Frontal cortex (tissue), 4 donors: Measurements from ENCODE around the gene AKNA. TPM values are rescaled to one million over a fixed set of nuclear protein-coding genes. Genes with fewer than 3 reads are reported as not detected.

Experiments
- DNase-seq, 2 donors: peaks; one replicate each; pipeline ENCODE4 v3.0.0; 2012; ENCODE audit warnings: low spot score in 2 of 2
- FAIRE-seq: peaks from 2 replicates; lab custom pipeline; 2012; peaks lifted over from hg19 to GRCh38; lab: Jason Lieb, UNC
- total RNA-seq: library from RNA; depleted of rRNA; stranded (reverse); fragments of >200 nt; gene quantifications from one replicate; pipeline ENCODE4 v1.2.3, GENCODE V29; 2014
- donor health status: control.
- donor health status: control.
- donor health status: control.

AKNA gene
- total RNA-seq, 1 donor from 2014 or later, result 3.3 TPM

DNA sequence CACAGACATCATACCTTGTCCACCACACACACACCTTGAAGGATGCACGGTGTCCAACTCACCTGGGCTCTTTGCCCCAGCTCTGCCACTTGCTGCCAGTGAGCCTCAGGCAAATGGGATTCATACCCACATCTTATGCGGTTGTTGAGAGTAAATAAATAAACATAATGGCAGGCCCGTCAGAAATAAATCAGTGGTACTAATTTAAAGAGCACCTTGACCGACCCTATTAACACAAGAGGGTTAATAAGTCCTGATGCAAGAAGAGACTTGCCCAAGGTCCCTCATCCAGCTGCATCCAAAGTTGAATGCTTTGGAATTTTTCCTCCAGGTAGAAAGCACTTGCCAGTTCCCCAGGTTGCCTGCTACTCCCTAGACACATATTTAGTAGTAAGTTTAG, 11.6 kb upstream of the AKNA start:
- no peak for DNase-seq
- FAIRE-seq, result no peak

DNA sequence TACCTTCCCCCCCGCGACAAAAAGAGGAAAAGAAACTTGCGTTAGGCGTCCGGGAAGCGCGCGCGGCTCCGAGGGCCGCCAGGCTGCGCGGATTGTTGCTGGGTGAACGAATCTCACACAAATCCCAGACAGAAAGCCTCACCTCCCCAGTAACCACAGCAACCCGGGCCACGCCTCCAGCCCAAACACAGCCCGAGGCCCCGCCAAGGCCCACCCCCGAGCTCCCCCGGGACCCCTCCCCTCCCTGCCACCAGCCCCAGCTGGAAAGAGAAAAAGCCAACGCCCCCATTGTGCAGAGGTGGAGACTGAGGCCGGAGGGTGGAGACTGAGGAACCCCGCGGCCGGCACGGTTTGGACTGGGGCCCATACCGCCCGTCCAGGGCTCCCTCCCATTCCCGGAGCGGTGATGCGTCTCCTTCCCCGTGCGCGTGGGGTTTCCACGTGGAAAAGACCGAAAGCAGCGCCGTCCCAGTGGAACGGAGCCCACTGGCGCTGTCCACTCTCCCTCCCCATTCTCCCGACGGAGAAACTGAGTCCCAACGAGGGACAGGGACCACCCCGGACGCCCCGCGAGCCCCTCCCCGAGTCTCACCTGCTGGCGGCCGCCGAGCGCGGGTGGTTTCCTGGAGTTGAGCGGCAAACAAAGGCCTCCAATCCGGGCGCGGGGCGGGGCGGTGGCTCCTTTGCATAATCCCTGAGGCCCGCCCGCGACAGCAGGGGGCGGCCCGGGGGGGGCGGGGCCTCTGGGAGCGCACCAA, 10.2 kb upstream of the AKNA start:
- FAIRE-seq, result no peak
- DNase-seq, result peak; percentile 92 to 99

DNA sequence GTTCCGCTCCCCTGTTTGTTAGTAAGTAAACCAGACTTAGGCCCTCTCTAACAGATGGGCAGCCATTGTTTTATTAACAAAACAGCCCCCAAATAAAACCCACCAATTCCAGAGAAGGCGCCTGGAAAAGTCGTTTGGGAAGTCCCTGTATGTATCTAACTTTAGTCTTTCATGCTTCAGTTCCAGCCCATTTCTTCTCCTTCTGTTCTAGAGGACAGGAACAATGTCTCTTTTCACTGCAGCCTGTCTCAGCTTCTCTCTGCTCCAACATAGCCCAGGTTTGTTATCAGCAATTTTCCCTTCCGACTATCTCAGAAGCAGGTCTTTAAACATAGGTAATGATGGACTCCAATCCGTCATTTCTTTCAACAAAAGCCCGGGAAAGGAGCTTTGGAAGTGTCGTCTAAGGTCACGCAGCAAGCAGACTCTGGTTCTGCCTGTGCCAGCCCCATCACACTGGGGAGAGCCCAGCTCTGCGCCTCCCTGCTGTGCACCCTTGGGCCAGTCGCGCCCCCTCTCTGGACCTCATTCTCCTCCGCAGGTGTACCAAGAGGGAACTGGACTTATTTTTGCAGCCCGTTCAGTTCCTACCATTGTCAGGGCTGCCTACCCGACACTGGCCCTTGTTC, 9.6 kb upstream of the AKNA start:
- DNase-seq (no peak), FAIRE-seq (no peak)

DNA sequence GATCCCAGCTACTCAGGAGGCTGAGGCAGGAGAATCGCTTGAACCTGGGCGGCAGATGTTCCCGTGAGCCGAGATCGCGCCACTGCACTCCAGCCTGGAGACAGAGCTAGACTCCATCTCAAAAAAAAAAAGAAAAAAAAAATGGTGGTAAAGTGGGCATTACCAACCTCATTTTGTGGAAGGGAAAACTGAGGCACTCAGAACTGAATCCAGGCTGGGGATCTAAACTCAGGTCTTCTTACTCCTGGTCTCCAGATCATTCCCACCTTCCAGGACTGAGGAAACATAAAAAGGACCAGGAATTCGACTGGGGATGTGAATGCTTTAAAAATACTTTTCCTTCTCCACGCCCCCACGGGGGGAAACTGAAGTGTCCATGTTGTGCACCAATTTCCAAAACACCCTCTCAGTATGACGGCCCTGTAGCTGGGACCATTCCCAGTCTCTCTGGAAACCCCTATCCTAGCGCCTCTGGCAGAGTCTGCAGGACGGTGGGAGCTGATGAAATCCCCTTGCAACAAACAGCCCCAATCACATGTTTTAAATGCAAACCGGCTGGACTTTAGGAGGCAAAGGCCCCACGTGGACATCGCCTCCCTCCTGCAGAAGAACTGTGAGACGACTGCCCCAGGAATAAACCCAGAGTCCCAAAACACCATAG, 8.9 kb upstream of the AKNA start:
- DNase-seq, result no peak
- FAIRE-seq, result no peak

DNA sequence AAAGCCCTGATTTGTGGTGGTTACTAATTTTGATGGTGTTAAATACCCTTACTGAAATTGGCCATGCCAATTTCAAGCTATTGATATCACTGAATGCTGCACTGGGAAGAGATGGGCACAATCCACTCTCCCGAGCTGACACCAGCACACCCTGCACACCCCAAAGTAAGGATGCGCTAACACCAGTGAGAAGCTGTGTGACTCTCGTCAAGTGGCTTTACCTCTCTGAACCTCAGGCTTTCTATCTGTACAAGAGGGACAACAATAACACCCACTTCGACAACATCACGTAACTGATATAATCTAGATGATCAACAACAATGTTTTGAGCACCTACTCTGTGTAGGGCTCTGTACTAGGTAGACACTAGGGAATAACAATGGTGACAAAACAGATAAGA, 8.0 kb upstream of the AKNA start:
- DNase-seq (no peak), FAIRE-seq (no peak)

DNA sequence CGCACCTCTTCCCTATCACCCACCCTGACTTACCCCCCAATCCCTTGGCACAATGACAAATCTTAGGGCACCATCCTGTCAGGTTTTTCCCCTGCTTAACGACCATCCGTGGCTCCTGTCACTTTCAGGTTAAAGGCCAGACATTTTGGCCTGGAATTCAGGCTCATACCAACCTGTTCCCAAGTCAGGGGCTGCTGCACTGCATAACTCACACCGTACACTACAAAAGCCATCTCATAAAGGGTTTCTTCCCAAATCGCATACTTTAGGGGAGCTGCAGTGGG, 7.5 kb upstream of the AKNA start:
- no peak for DNase-seq
- no peak for FAIRE-seq

DNA sequence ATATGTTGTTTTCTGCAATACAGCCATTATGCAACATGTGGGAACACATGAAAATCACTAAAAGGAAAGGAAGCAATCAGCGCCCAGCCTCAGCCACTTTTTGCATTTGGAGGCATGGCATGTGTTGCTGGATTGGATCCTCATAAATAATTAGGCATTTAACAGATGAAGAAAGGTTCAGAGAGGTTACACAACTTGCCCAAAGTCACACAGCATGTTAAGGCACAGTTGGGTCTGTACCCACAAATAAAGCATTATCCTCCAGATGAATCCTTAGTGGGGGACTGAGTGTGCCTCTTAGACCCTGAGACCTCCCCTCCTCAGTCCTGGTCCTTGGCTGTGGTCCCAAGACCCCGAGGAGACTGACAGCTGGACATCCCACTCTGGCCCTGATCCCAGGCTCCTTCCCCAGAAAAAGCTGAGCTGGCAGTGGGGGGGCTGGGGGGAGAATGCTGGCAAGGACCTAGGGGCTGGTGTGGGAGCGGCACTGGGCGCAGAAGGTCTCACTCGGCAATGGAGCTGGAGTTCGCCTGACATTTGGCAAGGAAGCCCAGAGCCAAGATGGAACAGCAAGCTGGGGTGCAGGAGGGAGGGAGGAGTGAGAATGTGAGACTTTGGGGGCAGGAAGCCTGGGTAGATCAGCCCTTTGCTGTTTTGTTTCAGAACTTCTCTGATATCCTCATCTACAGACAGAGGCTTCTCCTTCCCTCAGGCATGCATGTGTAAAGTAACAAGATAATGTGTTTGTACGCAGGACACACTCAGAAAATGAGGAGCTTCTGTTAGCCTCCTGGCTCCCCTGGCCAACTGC, 6.9 kb upstream of the AKNA start:
- FAIRE-seq, result no peak
- DNase-seq, result no peak

DNA sequence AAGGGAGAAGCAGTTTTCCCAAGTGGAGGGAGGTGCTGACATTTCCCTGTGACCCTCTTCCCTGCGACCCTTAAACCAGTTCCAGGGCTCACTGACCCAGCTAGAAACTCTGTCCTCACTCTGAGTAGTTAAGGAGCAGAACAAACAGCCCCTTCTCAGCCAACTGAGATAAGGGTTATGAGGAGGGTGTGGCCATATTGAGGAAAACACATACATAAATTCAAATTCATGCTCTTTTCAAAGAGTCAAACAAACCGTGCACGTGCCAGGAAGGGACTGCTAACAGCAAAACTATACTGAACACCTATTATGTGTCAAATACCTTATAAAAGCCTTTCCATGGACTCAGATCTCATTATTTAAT, 4.9 kb upstream of the AKNA start:
- DNase-seq (no peak), FAIRE-seq (no peak)

DNA sequence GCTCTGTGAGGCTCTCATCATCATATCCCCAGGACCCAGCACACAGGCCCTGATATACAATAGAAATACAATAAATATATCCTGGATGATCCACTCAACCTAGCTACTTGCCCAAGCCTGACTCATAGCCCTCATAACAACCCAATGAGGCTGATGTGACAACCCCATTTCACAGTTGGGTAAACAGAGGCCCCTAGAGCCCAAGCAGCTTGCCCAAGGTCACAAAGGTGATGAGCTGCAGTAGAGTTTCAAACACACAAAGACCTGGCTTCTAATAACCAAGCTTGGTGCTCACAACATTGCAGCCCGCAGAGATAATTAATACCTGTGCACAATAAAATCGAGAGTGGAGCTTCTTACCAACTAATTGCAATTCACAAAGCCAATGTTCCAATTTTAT, 3.2 kb upstream of the AKNA start:
- DNase-seq, result no peak
- FAIRE-seq, result no peak

DNA sequence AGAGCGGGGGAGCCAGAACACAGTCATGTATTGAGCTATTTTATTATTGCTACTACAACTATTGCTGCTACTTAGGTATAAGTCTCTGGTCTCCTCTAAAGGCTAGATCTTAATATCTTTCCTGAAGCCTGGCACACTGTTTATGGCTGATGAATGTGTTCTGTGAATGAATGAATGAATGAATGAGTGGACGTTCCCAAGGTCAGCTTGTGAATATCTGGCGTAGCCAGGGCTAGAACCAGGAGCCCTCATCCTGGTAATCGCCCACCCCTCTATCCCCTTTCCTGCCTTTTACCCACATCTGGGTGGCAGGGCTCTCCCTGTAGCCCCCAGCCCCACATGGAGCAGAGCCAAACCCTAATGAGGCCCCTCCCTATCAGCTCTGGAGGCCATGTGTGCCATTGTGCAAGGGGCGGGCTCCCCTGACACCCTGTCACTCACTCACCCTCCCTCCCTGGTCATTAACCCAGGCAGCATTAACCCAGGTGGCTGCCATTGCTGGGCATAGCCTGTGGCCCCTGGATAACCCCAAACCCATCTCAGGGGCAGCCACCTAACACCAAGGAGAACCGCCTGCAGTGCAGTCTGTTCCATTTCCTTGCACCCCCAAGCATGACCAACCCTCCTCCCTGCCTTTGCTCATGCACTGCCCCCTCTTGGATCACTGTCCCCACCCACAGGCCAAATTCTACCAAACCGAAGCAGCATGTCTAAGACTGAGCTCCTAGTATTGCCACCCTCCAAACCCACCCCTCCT, 2.0 kb upstream of the AKNA start:
- no peak for FAIRE-seq
- DNase-seq, result no peak

DNA sequence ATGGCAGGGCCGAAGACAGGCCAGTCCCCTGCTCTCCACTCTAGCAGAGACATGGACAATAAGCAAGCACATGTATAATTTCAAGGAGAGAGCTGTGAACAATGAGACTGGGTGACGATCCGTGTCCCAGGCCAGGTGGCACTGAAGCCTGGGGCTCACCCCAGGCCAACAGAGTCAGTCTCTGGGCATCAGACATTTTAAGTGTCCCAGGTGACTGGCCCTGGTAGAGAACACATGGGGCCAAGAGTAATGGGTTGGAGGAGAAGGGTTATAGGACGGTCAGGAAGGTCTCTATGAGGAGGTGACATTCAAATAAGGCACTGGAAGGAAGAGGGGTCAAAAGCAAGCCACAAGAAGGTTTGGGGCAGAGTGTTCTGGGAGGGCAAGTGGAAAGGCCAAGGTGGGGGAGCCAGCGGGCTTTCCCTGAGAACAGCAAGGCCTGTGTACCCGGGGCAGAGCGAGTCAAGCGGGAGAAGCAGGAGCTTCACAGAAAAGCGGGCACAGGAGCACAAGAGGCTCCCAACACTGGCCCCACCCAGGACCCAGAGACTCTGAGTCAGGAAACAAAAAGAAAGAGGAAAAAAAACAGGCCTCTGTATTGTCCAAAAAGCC, 1.1 kb upstream of the AKNA start:
- no peak for FAIRE-seq
- no peak for DNase-seq

DNA sequence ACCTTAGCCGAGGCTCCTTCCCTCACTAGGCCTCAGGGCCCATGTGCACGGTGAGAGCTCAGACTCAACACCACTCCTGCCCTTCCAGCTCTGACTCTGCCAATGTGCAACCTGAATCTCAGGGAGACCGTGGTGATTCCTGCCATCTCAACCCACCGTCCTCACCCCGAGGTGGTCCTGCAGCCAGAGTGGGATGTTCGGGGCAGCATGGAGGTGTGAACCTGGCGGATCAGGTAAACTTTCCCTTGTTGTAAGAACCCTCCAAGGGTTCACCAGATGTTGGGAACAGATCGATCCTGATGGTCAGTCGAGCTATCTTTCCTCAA, 538 bp upstream of the AKNA start:
- FAIRE-seq (no peak), DNase-seq (no peak)

DNA sequence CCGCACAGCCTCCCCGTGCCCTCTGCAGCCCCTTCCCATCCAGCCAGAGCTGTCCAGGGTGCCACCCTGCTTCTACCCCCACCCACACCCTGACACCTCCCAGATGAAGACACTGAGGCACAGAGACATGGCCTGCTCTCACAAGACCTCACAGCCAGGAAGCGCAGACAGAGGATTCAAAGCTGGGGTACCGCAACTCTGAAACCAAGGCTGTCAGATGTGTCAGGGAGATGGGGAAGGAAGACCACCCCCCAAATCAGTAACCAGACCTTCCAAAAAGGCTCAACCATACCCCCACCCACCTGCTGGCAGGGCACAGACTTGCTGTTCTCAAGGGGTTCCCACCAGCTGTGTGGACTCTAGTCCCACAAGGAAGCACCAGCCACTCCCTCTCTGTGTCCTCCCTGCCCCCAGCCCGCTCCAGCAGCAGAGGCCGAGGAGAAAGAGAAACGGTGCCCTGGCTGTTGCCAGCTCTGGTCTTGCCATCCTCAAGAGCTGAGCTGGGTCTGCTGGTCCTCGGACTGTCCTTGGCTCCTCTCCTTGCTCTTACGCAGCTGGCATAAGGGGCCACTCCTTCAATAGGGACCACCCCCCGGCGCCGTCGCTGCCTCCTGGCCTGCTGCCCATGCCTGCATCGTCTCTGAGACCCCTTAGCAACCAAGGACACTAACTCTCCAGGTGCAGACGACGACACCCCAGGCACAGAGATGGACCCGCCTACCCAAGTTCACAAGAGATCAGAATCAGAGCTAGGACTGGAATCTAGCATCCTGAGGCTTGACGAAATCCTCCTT, 699 bp downstream of the AKNA start:
- FAIRE-seq, result no peak
- DNase-seq, result no peak

DNA sequence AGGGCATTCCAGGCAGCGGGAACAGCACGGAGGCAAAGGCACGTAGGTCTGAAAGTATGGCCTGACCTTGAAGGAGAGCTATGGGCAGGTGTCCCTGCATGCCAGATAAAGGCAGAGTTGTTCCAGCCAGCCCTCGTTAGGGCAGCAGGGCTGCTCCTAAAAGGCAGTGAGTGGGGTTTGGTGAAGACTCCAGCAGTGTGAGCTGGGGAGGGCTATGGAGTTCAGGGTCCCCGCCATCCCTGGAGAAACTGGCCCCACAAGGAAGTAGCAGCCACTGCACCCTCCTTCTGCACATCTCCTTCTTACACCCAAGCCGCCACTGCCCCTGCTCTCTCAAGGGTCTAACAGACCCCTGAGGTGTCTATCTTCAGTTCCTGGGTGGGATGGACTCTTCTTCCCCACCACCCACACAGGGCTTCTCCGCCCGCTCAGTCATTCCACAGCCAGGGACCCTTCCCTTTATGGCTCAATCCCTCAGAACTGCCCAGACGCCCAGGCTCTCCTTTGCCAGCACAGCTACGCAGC, 1.4 kb downstream of the AKNA start:
- no peak for FAIRE-seq

DNA sequence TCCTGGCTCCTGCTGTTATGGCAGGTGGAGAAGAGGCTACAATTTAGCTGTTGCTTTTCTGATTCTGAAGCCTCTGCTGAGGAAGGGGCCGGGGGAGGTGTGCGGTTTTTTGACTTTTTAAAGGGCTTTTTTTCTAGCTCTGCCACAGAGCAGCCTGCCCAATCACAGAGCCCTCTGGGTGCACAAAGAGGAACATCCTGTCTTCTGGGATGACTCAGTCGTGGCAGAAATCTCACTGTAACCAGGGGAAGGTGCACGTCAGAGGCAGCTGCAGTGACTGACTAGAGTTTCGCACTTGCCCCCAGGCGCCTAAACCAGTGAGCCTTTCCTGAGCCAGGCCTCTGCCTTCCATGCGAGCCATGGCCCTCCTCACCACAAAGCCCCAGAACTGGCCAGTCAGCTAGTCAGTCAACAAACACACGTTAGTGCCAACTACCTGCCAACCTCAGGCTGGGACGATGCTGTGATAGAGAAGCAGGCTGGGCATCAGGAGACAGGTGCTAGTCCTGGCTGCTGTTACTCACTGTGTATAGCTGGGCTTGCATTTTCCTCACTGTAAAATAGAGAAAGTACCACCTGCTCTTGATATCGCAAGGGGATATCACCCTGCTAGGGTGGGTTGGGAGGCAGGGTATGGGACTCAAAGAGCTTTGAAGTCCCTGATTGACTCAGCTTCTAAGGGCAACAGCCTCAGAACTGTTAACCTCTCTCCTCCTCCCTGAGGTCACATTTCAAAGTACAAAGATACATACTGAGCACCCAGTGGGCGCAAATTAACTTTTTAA, 2.2 kb downstream of the AKNA start:
- FAIRE-seq (no peak), DNase-seq (no peak)

More for the DNA sequence above, 1.4 kb downstream of the AKNA start:
- no peak for DNase-seq

DNA sequence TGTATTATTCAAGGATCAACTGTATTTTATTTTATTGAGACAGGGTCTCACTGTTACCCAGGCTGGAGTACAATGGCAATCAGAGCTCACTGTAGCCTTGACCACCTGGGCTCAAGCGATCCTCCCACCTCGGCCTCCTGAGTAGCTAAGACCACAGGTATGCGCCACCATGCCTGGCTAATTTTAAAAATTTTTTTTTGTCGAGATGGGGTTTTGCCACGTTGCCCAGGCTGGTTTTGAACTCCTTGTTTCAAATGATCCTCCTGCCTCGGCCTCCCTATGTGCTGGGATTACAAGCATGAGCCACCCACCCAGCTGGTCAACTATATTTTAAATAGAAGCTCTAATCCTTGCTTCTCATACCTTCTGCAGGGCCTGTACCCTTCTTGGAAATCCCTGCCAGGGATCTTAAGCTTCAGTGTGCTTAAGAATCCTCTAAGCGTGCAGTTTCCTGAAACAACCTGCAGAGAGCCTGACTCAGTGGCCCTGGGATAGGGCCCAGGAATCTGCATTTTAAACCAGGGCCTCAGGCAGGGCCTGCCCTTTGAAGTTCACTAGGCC, 2.9 kb downstream of the AKNA start:
- DNase-seq (no peak), FAIRE-seq (no peak)

DNA sequence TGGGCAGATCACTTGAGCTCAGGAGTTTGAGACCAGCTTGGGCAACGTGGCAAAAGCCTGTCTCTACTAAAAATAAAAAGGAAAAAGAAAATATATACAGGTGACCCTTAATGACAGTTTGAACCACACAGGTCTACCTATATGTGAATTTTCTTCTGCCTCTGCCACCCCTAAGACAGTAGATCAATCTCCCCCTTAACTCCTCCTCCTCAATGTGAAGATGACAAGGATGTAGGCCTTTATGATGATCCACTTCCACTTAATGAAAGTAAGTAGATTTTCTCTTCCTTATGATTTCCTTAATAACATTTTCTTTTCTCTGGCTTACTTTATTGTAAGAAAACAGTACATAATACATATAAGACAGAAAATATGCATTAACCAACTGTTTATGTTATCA, 3.4 kb downstream of the AKNA start:
- FAIRE-seq (no peak), DNase-seq (no peak)
